Activated naive CD4-positive, alpha-beta T cell treated with anti-CD3 and anti-CD28 coated beads for 36 hours (primary cell): Measurements from ENCODE around the gene MDM1. TPM values are rescaled to one million over a fixed set of nuclear protein-coding genes. Genes with fewer than 3 reads are reported as not detected.

ENCODE experiments used
- CTCF ChIA-PET: fragments of 350-600 bp; sonication (Branson Sonifier 250); formaldehyde crosslinking; loops from one replicate; lab custom pipeline; 2021; ENCODE audit warnings: antibody characterized with exemption; lab: Charles Lee
- DNase-seq: peaks from one replicate; pipeline ENCODE4 v3.0.0-alpha.2; 2020
- H3K27ac Mint-ChIP-seq: one replicate; pipeline ENCODE4 v1.8.0; 2021; ENCODE audit warnings: mild to moderate bottlenecking, mixed read lengths
- H3K27me3 Mint-ChIP-seq: one replicate; pipeline ENCODE4 v1.8.0; 2021; ENCODE audit warnings: low read depth, mixed read lengths
- H3K36me3 Mint-ChIP-seq: one replicate; pipeline ENCODE4 v1.8.0; 2021; ENCODE audit warnings: low read depth, mixed read lengths
- H3K4me1 Mint-ChIP-seq: one replicate; pipeline ENCODE4 v1.8.0; 2021; ENCODE audit warnings: low read depth, mixed read lengths
- H3K4me3 Mint-ChIP-seq: one replicate; pipeline ENCODE4 v1.8.0; 2021; ENCODE audit warnings: mild to moderate bottlenecking, moderate library complexity, mixed read lengths
- H3K9me3 Mint-ChIP-seq: one replicate; pipeline ENCODE4 v1.8.0; 2021; ENCODE audit warnings: mixed read lengths
- intact Hi-C: fragments of 100-400 bp; cut with micrococcal nuclease; formaldehyde crosslinking; loops from one replicate; pipeline ENCODE4 v1.15.1; 2023
- total RNA-seq, 2 experiments: library from RNA; stranded (reverse); gene quantifications; one replicate each; pipeline ENCODE4 v1.2.3, GENCODE V29; 2021

MDM1 gene
- total RNA-seq, 2 experiments from 2014 or later, result 16.5 to 20.8 TPM

DNA sequence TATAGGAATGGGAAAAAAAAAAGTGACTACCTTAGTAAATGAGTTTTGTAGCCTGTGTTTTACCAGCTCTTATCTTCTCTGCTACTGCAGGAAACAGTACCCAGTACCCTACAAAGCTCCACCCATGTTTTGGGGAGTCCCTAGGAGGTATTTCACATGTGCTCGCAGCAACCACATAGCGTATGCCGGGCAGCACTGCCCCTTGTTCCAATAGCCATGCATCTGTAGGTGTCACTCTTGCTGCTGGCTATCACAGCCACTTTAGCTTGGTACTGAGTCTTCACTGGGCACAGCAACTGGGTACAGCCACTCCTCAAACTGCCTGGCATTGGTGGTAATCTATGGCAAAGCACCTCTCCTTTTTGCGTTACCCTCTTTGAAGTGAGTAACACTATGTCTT is 2.0 kb upstream of the MDM1 start:
- no peaks in the 10 kb centered on the region for H3K36me3 Mint-ChIP-seq
- peak; percentile 72 for DNase-seq
- peaks cover 39% of the 10 kb centered on the region for H3K4me1 Mint-ChIP-seq
- H3K4me3 Mint-ChIP-seq, result peak overlapping the region; percentile 7
- H3K27me3 Mint-ChIP-seq, result no peaks in the 10 kb centered on the region
- CTCF ChIA-PET, result interaction anchor here (0.6 to 1.5 kb wide), 9 partner anchors 25 to 413 kb away, joined by 3 to 7 read pairs (median 4); no protein-coding TSS in a partner anchor
- intact Hi-C loops, result loop anchor here (1.0 to 10.0 kb wide), 7 partner anchors 112 to 911 kb away; partner anchors contain the start of gene CPM
- H3K9me3 Mint-ChIP-seq, result no peaks in the 10 kb centered on the region
- H3K27ac Mint-ChIP-seq, result no peak overlapping the region

DNA sequence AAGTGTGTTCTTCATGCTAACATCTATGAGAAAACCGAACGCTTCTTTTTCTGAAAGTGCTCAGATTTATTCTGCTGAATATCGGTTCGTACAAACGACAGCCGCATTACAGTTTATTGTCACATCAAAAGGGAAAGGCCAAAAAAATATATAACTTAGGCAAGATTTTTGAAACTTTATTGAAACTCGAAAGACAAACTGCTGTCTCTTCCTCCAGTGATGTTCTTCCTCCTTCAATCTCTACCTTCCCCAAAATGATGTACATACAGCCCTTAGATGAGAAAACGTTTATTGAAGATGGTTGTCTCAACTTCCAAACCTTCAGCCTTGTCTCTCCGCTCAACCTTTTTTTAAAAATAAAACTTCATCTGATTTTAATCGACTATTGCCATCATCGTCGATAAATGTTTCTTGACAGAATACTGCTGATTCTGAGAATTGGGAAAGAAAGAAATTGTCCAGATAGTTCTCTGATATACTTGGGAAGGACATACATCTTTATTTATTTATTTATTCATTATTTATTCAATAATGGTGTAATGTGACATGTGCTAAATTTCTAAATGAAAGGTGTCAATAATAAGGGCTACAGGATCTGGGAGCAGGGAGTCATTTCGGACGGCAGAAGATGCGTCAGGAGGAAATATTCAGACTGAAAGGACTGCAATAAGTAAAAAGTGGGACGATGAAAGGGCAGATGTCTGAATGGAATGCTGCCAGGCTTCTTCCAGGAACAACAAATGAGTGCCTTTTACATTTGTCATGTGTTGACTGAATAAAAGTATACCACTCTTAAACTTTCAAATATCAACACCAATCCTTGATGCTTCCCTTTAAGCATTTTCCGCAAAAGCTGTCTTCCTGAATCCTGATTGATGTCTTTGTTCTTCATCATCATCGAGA is 817 bp upstream of the MDM1 start:
- H3K27ac Mint-ChIP-seq, result peak overlapping the region; percentile 73
- H3K9me3 Mint-ChIP-seq, result no peaks in the 10 kb centered on the region
- intact Hi-C loops, result loop anchor here (1.0 to 10.0 kb wide), 15 partner anchors 32 to 912 kb away; partner anchors contain the start of genes CPM, MDM2, NUP107 and RAP1B
- DNase-seq, result no peak
- CTCF ChIA-PET, result interaction anchor here (0.9 to 1.5 kb wide), 3 partner anchors 26 to 414 kb away, joined by 3 to 6 read pairs (median 5); no protein-coding TSS in a partner anchor
- H3K27me3 Mint-ChIP-seq, result no peaks in the 10 kb centered on the region
- H3K36me3 Mint-ChIP-seq, result peaks cover 2% of the 10 kb centered on the region
- H3K4me3 Mint-ChIP-seq, result peak overlapping the region; percentile 84
- H3K4me1 Mint-ChIP-seq, result peaks cover 43% of the 10 kb centered on the region

DNA sequence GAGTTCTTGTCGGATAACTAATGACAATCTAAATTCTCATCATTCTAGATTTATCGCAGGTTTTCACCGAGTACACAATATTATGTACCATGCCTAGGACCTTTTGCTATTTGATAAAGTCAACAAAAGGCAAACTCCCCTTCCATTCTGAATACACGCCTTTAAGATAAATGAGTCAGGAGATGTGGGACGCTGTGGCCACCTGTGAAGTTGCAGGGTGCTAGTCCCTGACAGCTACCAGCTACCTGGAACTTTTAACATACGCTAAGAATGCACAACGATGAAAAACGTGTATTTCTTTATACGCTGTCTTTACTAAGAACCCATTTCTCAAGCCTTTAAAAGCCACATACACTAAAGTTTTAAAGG is 678 bp downstream of the MDM1 start:
- CTCF ChIA-PET, result interaction anchor here (0.6 to 0.8 kb wide), 2 partner anchors 27 to 28 kb away, joined by 3 read pairs; no protein-coding TSS in a partner anchor
- Mint-ChIP-seq H3K27ac (no peak overlapping the region), H3K4me1 (peaks cover 47% of the 10 kb centered on the region), H3K4me3 (peak overlapping the region; percentile 84), H3K36me3 (peaks cover 4% of the 10 kb centered on the region), H3K9me3 (no peaks in the 10 kb centered on the region), H3K27me3 (no peaks in the 10 kb centered on the region)
- intact Hi-C loops, result loop anchor here (5.0 to 10.0 kb wide), 6 partner anchors 109 to 913 kb away; partner anchors contain the start of gene CPM
- peak; percentile 42 for DNase-seq

DNA sequence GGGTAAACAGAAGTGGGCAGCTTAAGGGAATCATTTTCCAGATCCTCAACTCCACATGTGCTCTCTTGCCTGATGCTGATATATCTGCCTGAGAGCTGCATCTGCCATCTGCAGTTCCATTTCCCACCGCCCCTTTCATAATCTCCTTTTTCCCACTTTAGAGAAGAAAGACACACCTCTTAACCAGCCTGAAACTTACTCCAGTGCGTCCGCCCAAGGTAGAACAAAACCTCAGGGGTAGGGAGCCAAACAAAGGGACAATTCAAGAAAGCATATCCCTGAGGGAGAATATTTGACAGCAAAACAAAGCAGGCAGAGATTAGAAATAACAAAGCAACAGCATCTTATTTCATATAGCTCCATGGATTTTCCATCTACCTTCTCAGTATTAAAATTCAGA is 4.3 kb downstream of the MDM1 start:
- no peak for DNase-seq
- CTCF ChIA-PET, result interaction anchor here (0.6 to 1.3 kb wide), 2 partner anchors 105 to 977 kb away, joined by 3 to 7 read pairs; no protein-coding TSS in a partner anchor
- Mint-ChIP-seq H3K4me1 (peaks cover 29% of the 10 kb centered on the region), H3K9me3 (no peaks in the 10 kb centered on the region), H3K27ac (no peak overlapping the region), H3K27me3 (no peaks in the 10 kb centered on the region), H3K4me3 (no peak overlapping the region), H3K36me3 (peaks cover 11% of the 10 kb centered on the region)
- intact Hi-C loops, result no loop called here

DNA sequence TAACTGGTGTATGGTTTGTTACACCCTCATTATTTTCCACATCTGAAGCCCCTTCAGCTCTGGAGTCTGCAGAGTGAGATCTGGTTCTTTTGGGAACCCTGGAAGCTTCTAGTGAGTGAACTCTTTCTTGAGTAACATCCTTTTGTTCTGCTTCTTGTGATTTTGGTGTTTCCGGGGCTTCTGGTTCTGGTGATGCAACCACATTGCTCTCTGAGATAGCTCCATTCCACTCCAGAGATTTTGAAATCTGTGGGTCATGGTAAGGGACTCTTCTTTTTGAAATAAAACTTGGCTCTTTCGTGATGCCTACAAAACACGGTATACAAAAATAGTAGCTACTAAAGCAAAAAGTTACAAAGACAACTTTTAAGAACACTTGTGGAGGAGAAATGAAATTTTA is 5.4 kb downstream of the MDM1 start:
- H3K9me3 Mint-ChIP-seq, result no peaks in the 10 kb centered on the region
- H3K4me1 Mint-ChIP-seq, result peaks cover 25% of the 10 kb centered on the region
- peaks cover 14% of the 10 kb centered on the region for H3K36me3 Mint-ChIP-seq
- CTCF ChIA-PET, result interaction anchor here (0.9 to 1.8 kb wide), 2 partner anchors 9 to 25 kb away, joined by 3 to 6 read pairs; no protein-coding TSS in a partner anchor
- H3K4me3 Mint-ChIP-seq, result no peak overlapping the region
- no peaks in the 10 kb centered on the region for H3K27me3 Mint-ChIP-seq
- no peak for DNase-seq
- peak overlapping the region; percentile 27 for H3K27ac Mint-ChIP-seq
- intact Hi-C loops, result no loop called here

DNA sequence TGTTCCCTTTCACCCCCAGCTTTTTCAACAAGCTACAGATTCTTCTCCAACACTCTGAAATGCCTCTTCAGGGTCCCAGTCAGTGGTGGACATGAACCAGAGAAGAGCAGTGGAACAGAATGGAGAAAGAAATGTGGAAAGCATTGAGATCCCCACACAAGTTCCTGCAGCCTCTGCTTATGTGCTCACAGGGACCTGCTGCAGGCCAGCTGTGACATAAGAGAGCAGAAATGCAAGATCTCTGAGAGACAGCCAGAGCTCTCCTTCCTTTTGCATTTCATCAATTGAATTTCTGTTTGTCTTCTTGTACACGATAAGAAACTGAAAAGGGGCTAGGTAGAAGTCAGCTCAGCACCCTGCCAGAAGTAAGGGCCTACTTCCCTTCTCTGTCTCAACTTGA is 6.2 kb downstream of the MDM1 start:
- Mint-ChIP-seq H3K27ac (no peak overlapping the region), H3K9me3 (no peaks in the 10 kb centered on the region), H3K36me3 (peaks cover 14% of the 10 kb centered on the region), H3K4me1 (peaks cover 19% of the 10 kb centered on the region), H3K27me3 (no peaks in the 10 kb centered on the region), H3K4me3 (no peak overlapping the region)
- DNase-seq, result no peak
- intact Hi-C loops, result no loop called here
- CTCF ChIA-PET, result interaction anchor here (0.7 to 1.8 kb wide), 3 partner anchors 9 to 102 kb away, joined by 3 to 6 read pairs (median 3); no protein-coding TSS in a partner anchor

DNA sequence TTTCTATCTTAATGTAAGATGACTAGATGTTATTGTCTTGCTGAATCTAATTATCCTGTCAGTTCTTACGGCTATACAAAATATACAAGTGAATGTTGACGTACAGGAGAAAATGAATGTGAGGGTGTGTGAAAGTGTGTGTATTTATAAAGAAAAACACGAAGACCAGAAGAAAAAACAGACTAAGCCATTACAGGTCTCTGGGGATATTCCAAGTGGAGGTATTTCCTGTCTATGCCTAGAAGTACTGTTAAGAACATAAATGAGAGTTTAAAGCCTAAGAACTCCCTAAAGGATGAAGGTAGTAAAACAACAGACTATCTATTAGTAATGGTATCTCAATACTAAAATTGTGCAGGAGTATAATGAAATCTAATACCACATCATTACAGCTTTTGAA is 7.6 kb downstream of the MDM1 start:
- Mint-ChIP-seq H3K4me3 (no peak overlapping the region), H3K4me1 (peaks cover 11% of the 10 kb centered on the region), H3K27me3 (no peaks in the 10 kb centered on the region), H3K36me3 (peaks cover 14% of the 10 kb centered on the region), H3K27ac (no peak overlapping the region), H3K9me3 (no peaks in the 10 kb centered on the region)
- CTCF ChIA-PET, result interaction anchor here (1.7 kb wide), 1 partner anchor 101 kb away, joined by 8 read pairs; no protein-coding TSS in a partner anchor
- no peak for DNase-seq
- intact Hi-C loops, result no loop called here

DNA sequence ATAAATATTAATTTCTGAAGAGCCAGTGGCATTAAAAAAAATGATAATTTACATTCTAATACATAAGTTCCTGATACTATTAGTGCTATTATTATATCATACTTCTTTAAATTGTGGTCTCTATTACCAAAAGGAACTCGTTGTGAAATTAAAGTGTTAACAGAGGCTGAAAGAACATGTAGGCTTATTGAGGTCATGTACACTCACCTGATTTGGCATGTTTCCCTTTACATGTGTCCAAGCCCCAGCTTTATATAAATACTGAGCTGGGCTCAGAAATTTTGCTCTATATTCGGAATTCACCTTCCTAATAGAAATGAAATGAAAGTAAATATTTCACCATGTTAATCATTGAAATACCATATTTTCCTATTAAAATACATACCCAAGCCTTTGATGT is 11.0 kb downstream of the MDM1 start:
- Mint-ChIP-seq H3K27me3 (no peaks in the 10 kb centered on the region), H3K27ac (no peak overlapping the region), H3K36me3 (peaks cover 8% of the 10 kb centered on the region), H3K4me1 (no peaks in the 10 kb centered on the region), H3K4me3 (no peak overlapping the region), H3K9me3 (no peaks in the 10 kb centered on the region)
- no peak for DNase-seq
- intact Hi-C loops, result no loop called here
- CTCF ChIA-PET, result interaction anchor here (0.5 to 2.8 kb wide), 5 partner anchors 22 to 281 kb away, joined by 3 to 30 read pairs (median 4); no protein-coding TSS in a partner anchor

DNA sequence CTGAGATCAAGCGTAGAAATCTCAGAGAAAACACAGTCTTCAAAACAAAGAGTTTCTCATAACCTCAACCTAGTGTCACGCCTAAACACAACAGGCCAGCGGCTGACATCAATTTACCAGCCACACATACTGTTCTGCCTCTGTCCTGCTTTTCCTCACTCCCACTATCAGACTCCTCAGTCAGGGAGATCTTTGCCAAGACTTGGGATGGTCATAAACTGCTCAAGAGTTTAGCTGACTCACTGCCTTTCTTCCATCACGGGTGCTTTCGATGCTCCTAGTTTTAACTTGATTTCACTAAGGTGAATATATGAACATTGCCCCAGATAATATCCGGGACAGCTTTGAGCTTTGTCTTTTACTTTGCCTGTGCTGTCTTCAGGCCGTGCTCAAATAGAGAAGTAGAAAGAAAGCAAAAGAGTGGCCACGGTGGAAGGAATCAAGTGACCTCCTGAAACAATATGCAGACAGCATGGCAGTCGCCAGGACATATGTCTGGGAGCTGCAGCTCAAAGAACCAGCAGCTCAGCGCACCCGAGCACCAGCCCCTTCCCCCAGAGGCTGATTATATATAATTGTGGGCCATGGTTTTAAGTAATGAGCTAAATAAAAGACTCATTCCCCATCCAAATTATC is 12.1 kb downstream of the MDM1 start:
- H3K4me3 Mint-ChIP-seq, result no peak overlapping the region
- DNase-seq, result no peak
- peaks cover 3% of the 10 kb centered on the region for H3K36me3 Mint-ChIP-seq
- H3K27ac Mint-ChIP-seq, result no peak overlapping the region
- H3K27me3 Mint-ChIP-seq, result no peaks in the 10 kb centered on the region
- no peaks in the 10 kb centered on the region for H3K9me3 Mint-ChIP-seq
- CTCF ChIA-PET, result interaction anchor here (0.7 to 2.8 kb wide), 5 partner anchors 29 to 279 kb away, joined by 3 to 30 read pairs (median 4); no protein-coding TSS in a partner anchor
- intact Hi-C loops, result loop anchor here (5.0 kb wide), 1 partner anchor 963 kb away; no protein-coding TSS in a partner anchor
- no peaks in the 10 kb centered on the region for H3K4me1 Mint-ChIP-seq

DNA sequence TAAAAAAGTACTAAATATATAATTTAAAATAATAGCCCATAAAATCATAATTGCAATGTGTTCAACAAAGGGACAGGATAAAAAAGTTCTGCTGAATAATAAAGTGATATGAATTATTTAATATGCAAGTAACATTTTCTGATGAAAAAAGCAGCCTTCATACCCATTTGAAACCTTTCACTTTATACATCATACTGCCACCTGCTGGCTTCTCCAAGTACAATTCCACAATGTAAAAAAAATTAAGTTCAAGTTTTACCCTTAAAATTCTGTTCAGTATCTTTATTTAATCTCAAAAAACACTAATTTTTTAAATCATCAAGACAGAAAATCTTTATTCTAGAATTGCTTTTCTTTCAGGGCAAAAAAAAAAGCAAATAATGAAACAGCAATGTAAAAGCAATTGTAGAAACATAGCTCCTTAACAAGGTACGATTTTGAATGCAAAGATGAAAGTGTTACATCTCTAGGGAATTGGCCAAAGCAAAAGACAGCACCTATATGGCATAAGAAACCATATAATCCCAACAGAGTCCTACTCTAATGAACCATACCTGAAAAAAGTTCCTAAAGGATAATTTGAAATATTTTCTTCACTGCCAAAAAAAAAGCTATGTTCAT is 15.0 kb downstream of the MDM1 start:
- Mint-ChIP-seq H3K27ac (no peak overlapping the region), H3K27me3 (no peaks in the 10 kb centered on the region), H3K9me3 (no peaks in the 10 kb centered on the region), H3K4me3 (no peak overlapping the region), H3K36me3 (peaks cover 4% of the 10 kb centered on the region), H3K4me1 (no peaks in the 10 kb centered on the region)
- CTCF ChIA-PET, result interaction anchor here (0.6 to 3.7 kb wide), 29 partner anchors 9 to 1240 kb away, joined by 3 to 132 read pairs (median 4); partner anchors contain the start of gene IL26
- intact Hi-C loops, result loop anchor here (1.0 to 5.0 kb wide), 5 partner anchors 80 to 960 kb away; no protein-coding TSS in a partner anchor
- DNase-seq, result peak; percentile 69

DNA sequence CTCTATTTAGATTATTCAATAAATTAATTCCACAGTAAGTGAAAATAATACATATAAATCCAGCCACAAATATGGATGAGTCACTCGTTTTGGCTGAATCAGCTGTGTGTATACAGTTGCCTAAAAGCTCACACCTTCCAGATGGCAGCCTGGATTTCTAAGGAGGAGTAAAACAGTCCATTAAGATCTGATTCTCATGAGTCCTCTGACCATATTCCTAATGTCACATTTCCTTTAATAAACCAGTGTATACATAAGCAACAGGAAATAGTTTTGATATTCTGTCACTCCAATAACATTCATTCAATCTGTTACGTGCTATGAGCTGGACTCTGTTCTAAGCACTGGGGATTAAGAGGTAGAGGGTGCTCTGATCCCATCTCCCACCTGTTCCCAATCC is 21.8 kb downstream of the MDM1 start:
- Mint-ChIP-seq H3K4me1 (peaks cover 8% of the 10 kb centered on the region), H3K4me3 (no peak overlapping the region), H3K27me3 (no peaks in the 10 kb centered on the region), H3K9me3 (no peaks in the 10 kb centered on the region), H3K27ac (no peak overlapping the region), H3K36me3 (peaks cover 31% of the 10 kb centered on the region)
- intact Hi-C loops, result no loop called here
- DNase-seq, result no peak
- CTCF ChIA-PET, result no interaction called here
